Skeletal muscle satellite cell (primary cell): Measurements from ENCODE around the gene AFAP1.

Source experiments
- H3K27me3 ChIP-seq: 2 replicates; pipeline ENCODE4 v1.7.0; 2013; ENCODE audit warnings: low read length; ENCODE audit not compliant: control insufficient read depth, insufficient read depth
- H3K36me3 ChIP-seq: 2 replicates; pipeline ENCODE4 v1.7.0; 2013; ENCODE audit warnings: mild to moderate bottlenecking, control low read depth, low read length; ENCODE audit not compliant: insufficient read depth
- H3K4me1 ChIP-seq: 2 replicates; pipeline ENCODE4 v1.7.0; 2013; ENCODE audit warnings: low read length; ENCODE audit not compliant: control insufficient read depth, insufficient read depth
- H3K4me2 ChIP-seq: 2 replicates; pipeline ENCODE4 v1.7.0; 2013; ENCODE audit warnings: mild to moderate bottlenecking, low read length
- H3K4me3 ChIP-seq: 2 replicates; pipeline ENCODE4 v1.7.0; 2013; ENCODE audit warnings: low read length
- H3K9ac ChIP-seq: 2 replicates; pipeline ENCODE4 v1.7.0; 2013; ENCODE audit warnings: mild to moderate bottlenecking, low read depth, low read length, moderate library complexity
- H3K9me3 ChIP-seq: replicated peaks from 2 replicates; pipeline ENCODE4 v1.7.0; 2013; ENCODE audit warnings: mild to moderate bottlenecking, control low read depth, low read length

The AFAP1 gene

GRCh38 chr4:7828793-7829301, 110.8 kb downstream of the AFAP1 start:
- H3K27me3 ChIP-seq = no peaks in the 10 kb centered on the region
- H3K9me3 ChIP-seq = no peaks in the 10 kb centered on the region
- H3K4me3 ChIP-seq = no peak overlapping the region
- H3K9ac ChIP-seq = peak overlapping the region; percentile 55
- H3K36me3 ChIP-seq = peaks cover 58% of the 10 kb centered on the region
- peak overlapping the region; percentile 27 for H3K4me2 ChIP-seq
- peaks cover 51% of the 10 kb centered on the region for H3K4me1 ChIP-seq

- H3K4me3 ChIP-seq = no peak overlapping the region
- H3K36me3 ChIP-seq = peaks cover 65% of the 10 kb centered on the region
- no peaks in the 10 kb centered on the region for H3K27me3 ChIP-seq
- peak overlapping the region; percentile 63 for H3K9ac ChIP-seq
- H3K4me2 ChIP-seq = peak overlapping the region; percentile 75
- peaks cover 58% of the 10 kb centered on the region for H3K4me1 ChIP-seq
- H3K9me3 ChIP-seq = no peaks in the 10 kb centered on the region
Observed at GRCh38 chr4:7828011-7828720, 111.5 kb downstream of the AFAP1 start.

- H3K36me3 ChIP-seq = peaks cover 68% of the 10 kb centered on the region
- peak overlapping the region; percentile 63 for H3K9ac ChIP-seq
- H3K4me1 ChIP-seq = peaks cover 64% of the 10 kb centered on the region
- no peak overlapping the region for H3K4me3 ChIP-seq
- H3K4me2 ChIP-seq = peak overlapping the region; percentile 75
- H3K27me3 ChIP-seq = no peaks in the 10 kb centered on the region
- H3K9me3 ChIP-seq = no peaks in the 10 kb centered on the region
Observed at GRCh38 chr4:7827566-7827965, 112.1 kb downstream of the AFAP1 start.

DNA sequence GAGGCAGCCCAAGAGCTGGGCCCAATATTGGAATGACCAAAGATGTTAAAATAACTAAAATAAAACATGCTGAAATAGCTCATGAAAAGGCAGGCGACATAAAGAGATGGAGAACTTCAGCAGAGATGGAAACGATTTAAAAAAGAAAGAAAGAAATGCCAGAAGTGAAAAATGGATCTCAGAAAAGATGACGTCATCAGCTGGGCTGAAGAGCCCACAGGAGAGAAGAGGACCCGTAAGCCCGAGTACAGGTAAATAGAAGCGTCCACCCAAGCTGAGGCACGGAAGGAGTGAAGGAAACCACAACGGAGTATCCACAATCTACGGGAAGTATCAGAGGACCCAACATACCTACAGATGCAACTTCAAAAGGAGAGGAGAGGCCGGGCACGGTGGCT, 112.8 kb downstream of the AFAP1 start:
- H3K9ac ChIP-seq = no peak overlapping the region
- H3K36me3 ChIP-seq = peaks cover 66% of the 10 kb centered on the region
- H3K4me3 ChIP-seq = no peak overlapping the region
- H3K4me1 ChIP-seq = peaks cover 62% of the 10 kb centered on the region
- H3K27me3 ChIP-seq = no peaks in the 10 kb centered on the region
- no peak overlapping the region for H3K4me2 ChIP-seq
- no peaks in the 10 kb centered on the region for H3K9me3 ChIP-seq

- Histone ChIP-seq H3K4me1 (peaks cover 62% of the 10 kb centered on the region), H3K4me2 (no peak overlapping the region), H3K27me3 (no peaks in the 10 kb centered on the region), H3K36me3 (peaks cover 66% of the 10 kb centered on the region), H3K4me3 (no peak overlapping the region), H3K9ac (no peak overlapping the region), H3K9me3 (no peaks in the 10 kb centered on the region)
Observed at GRCh38 chr4:7826176-7826908, 113.3 kb downstream of the AFAP1 start.

DNA sequence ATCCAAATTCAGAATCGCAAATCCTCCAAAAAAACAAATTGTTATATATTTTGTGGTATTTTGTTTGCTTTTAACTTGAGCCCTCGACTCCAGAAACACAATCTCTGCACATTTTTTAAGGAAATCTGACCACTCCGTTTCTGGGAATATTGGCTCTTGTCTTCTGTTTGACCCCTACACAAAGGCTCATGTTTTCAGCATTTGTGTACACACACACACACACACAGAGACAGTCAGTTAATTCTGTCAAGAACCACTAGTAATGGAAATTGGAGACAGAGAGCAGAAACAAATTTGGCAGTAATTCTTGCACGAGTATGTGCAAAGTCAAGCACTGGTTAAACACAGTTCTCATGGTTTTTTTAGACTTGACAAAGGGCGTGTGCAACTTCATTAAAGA, 115.4 kb downstream of the AFAP1 start:
- Histone ChIP-seq H3K36me3 (peaks cover 69% of the 10 kb centered on the region), H3K9ac (no peak overlapping the region), H3K27me3 (no peaks in the 10 kb centered on the region), H3K4me1 (peaks cover 46% of the 10 kb centered on the region), H3K4me3 (no peak overlapping the region), H3K9me3 (no peaks in the 10 kb centered on the region), H3K4me2 (no peak overlapping the region)

GRCh38 chr4:7823416-7823824, 116.2 kb downstream of the AFAP1 start:
- H3K9me3 ChIP-seq = no peaks in the 10 kb centered on the region
- peaks cover 38% of the 10 kb centered on the region for H3K4me1 ChIP-seq
- H3K9ac ChIP-seq = peak overlapping the region; percentile 65
- peaks cover 71% of the 10 kb centered on the region for H3K36me3 ChIP-seq
- peak overlapping the region; percentile 22 for H3K4me2 ChIP-seq
- H3K4me3 ChIP-seq = no peak overlapping the region
- no peaks in the 10 kb centered on the region for H3K27me3 ChIP-seq

DNA sequence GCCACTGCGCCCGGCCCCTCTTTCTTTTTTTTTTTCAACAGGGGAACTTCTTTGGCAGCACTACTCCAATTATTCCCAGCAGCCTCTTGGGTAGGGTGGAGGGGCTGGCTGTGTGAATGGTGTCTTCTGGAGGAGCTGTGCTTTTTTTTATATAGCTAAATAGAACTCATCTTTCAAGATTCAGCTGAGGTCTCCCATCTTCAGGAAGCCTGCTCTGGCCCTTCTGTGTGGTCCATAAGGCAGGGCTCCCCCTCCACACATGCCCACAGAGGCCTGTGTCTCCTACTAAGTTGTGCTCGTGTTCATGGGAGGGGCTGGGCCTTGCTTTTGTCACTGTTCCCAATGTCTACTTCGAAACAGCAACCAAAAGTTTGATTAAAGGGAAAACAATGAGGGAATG, 116.8 kb downstream of the AFAP1 start:
- peak overlapping the region; percentile 65 for H3K9ac ChIP-seq
- H3K4me2 ChIP-seq = peak overlapping the region; percentile 22
- no peaks in the 10 kb centered on the region for H3K27me3 ChIP-seq
- no peaks in the 10 kb centered on the region for H3K9me3 ChIP-seq
- H3K36me3 ChIP-seq = peaks cover 76% of the 10 kb centered on the region
- peaks cover 34% of the 10 kb centered on the region for H3K4me1 ChIP-seq
- no peak overlapping the region for H3K4me3 ChIP-seq

GRCh38 chr4:7822137-7822505, 117.5 kb downstream of the AFAP1 start:
- peaks cover 30% of the 10 kb centered on the region for H3K4me1 ChIP-seq
- peaks cover 79% of the 10 kb centered on the region for H3K36me3 ChIP-seq
- H3K9me3 ChIP-seq = no peaks in the 10 kb centered on the region

GRCh38 chr4:7821245-7822136, 118.2 kb downstream of the AFAP1 start:
- Histone ChIP-seq H3K4me1 (peaks cover 30% of the 10 kb centered on the region), H3K9ac (peak overlapping the region; percentile 62), H3K9me3 (no peaks in the 10 kb centered on the region), H3K4me2 (peak overlapping the region; percentile 46), H3K36me3 (peaks cover 78% of the 10 kb centered on the region), H3K27me3 (no peaks in the 10 kb centered on the region), H3K4me3 (no peak overlapping the region)

More at GRCh38 chr4:7822137-7822505, 117.5 kb downstream of the AFAP1 start:
- H3K4me2 ChIP-seq = peak overlapping the region; percentile 46
- peak overlapping the region; percentile 62 for H3K9ac ChIP-seq
- H3K27me3 ChIP-seq = no peaks in the 10 kb centered on the region
- no peak overlapping the region for H3K4me3 ChIP-seq
